HCEC 1CT (cell line): Measurements from ENCODE around the gene C16orf89.
"Not testable (repeated sequence)": the region's sequence is repeated elsewhere in the genome, so short reads cannot be mapped to it uniquely, and the experiment has no call there.

ENCODE experiments used
- DNase-seq: peaks from one replicate; pipeline ENCODE4 v3.0.0-alpha.2; 2017

C16orf89 gene

GRCh38 chr16:5059386-5060072 is 6.2 kb downstream of the C16orf89 start:
- no peak for DNase-seq

GRCh38 chr16:5058476-5058875 is 7.3 kb downstream of the C16orf89 start:
- DNase-seq: no peak

- DNase-seq: no peak
Observed at GRCh38 chr16:5056352-5056751, 9.4 kb downstream of the C16orf89 start.

GRCh38 chr16:5054876-5055865 is 10.6 kb downstream of the C16orf89 start:
- no peak for DNase-seq

- DNase-seq: no peak
Observed at GRCh38 chr16:5046914-5047313, 18.8 kb downstream of the C16orf89 start.

- no peak for DNase-seq
Observed at GRCh38 chr16:5045499-5046115, 20.1 kb downstream of the C16orf89 start.

- DNase-seq: not testable (repeated sequence)
Observed at GRCh38 chr16:5044581-5044980, 21.2 kb downstream of the C16orf89 start.

- no peak for DNase-seq
Observed at GRCh38 chr16:5044011-5044540, 21.7 kb downstream of the C16orf89 start.

GRCh38 chr16:5042574-5043171 is 23.1 kb downstream of the C16orf89 start:
- no peak for DNase-seq

GRCh38 chr16:5041600-5042133 is 24.1 kb downstream of the C16orf89 start:
- peak; percentile 59 for DNase-seq

- no peak for DNase-seq
Observed at GRCh38 chr16:5040451-5040850, 25.3 kb downstream of the C16orf89 start.

GRCh38 chr16:5036228-5037156 is 29.3 kb downstream of the C16orf89 start:
- no peak for DNase-seq

- DNase-seq: no peak
Observed at GRCh38 chr16:5035909-5036227, 29.9 kb downstream of the C16orf89 start.

- no peak for DNase-seq
Observed at GRCh38 chr16:5034167-5034523, 31.6 kb downstream of the C16orf89 start.

- peak; percentile 73 for DNase-seq
Observed at GRCh38 chr16:5033256-5034166, 32.2 kb downstream of the C16orf89 start, which contains the start of gene NAGPA. Gene NAGPA (minus strand): TSS chr16:5033935. CDS start chr16:5033914, 21 bp downstream.

- no peak for DNase-seq
Observed at GRCh38 chr16:5032748-5033167, 33.0 kb downstream of the C16orf89 start.

- DNase-seq: no peak
Observed at GRCh38 chr16:5031601-5032000, 34.2 kb downstream of the C16orf89 start.

GRCh38 chr16:5030251-5030870 is 35.4 kb downstream of the C16orf89 start:
- no peak for DNase-seq

- DNase-seq: no peak
Observed at GRCh38 chr16:5028950-5029475, 36.7 kb downstream of the C16orf89 start.
